PC-3 (cell line): Measurements from ENCODE around the gene FPR1.

ENCODE experiments used
- EZH2 ChIP-seq: fragments of 300-600 bp; sonication (generic); IDR thresholded peaks from one replicate; pipeline ENCODE4 v1.6.1; 2017; ENCODE audit warnings: antibody characterized with exemption, mild to moderate bottlenecking, low read length; ENCODE audit not compliant: unreplicated experiment
- TF ChIP-seq, protein P1 (sequence below): fragments of 300-600 bp; sonication (generic); conservative IDR thresholded peaks from 2 replicates; pipeline ENCODE4 v1.5.1; 2017; ENCODE audit warnings: antibody characterized with exemption, low read depth, mild to moderate bottlenecking, low read length

DNA sequence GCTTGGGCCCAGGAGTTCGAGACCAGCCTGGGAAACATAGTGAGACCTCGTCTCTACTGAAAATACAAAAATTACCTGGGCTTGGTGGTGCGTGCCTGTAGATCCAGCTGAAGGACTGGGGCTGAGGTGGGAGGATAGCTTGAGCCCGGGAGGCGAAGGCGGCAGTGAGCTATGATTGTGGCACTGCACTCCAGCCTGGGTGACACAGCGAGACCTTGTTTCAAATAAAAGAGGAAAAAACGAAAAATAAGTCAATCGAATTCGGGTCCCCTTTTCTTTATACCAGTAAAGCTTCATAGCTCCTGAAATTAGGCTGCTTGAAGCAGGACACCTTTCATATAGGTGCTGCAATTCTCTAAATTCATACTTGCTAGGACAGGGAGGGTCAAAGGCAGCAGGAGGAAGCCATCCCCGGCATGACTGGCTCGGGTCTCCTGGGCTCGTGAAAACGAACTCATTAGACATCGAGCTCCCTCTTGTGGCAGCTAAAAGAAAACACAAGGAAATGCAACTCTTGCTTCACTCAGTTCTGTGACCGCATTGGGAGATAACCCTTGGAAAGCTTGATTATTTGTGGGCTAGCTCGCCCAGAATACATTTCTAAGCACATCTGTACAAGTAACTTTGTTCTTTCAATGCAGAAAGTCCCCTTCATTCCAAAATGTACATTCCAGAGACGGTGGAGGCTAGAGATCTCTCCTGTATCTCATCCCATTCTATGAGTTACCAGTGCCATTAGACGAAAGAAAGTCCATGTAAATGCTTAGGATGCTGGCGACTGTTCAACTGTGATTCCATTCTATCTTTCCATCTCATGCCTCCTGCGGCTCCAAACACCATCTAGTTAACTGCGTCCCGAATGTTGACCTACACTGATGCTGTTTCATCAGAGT, 26.1 kb upstream of the FPR1 start:
- TF ChIP-seq EZH2: no peak
- TF ChIP-seq, protein P1, sequence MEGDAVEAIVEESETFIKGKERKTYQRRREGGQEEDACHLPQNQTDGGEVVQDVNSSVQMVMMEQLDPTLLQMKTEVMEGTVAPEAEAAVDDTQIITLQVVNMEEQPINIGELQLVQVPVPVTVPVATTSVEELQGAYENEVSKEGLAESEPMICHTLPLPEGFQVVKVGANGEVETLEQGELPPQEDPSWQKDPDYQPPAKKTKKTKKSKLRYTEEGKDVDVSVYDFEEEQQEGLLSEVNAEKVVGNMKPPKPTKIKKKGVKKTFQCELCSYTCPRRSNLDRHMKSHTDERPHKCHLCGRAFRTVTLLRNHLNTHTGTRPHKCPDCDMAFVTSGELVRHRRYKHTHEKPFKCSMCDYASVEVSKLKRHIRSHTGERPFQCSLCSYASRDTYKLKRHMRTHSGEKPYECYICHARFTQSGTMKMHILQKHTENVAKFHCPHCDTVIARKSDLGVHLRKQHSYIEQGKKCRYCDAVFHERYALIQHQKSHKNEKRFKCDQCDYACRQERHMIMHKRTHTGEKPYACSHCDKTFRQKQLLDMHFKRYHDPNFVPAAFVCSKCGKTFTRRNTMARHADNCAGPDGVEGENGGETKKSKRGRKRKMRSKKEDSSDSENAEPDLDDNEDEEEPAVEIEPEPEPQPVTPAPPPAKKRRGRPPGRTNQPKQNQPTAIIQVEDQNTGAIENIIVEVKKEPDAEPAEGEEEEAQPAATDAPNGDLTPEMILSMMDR: peak; percentile 91
